H7 (cell line): ENCODE measurements around the gene FBN2. TPM values are rescaled to one million over a fixed set of nuclear protein-coding genes. Genes with fewer than 3 reads are reported as not detected.
"Not testable (repeated sequence)": the region's sequence is repeated elsewhere in the genome, so short reads cannot be mapped to it uniquely, and the experiment has no call there.

Experiments used
- DNase-seq: peaks from one replicate; pipeline ENCODE4 v3.0.0; 2012
- H3K27me3 ChIP-seq: 2 replicates; pipeline ENCODE4 v1.6.0; 2011; ENCODE audit warnings: mild to moderate bottlenecking, low read length; ENCODE audit not compliant: control insufficient read depth, insufficient read depth
- H3K36me3 ChIP-seq: replicated peaks from 2 replicates; pipeline ENCODE4 v1.5.1; 2011; ENCODE audit warnings: low read length; ENCODE audit not compliant: control insufficient read depth, insufficient read depth
- H3K4me3 ChIP-seq: 2 replicates; pipeline ENCODE4 v1.5.1; 2011; ENCODE audit warnings: low read depth, mild to moderate bottlenecking, control low read depth, low read length, moderate library complexity; ENCODE audit not compliant: insufficient read depth
- total RNA-seq: library from RNA; depleted of rRNA; stranded (reverse); fragments of >200 nt; shearing (Covaris generic); gene quantifications from 2 replicates; pipeline ENCODE4 v1.2.3, GENCODE V29; 2014

The FBN2 gene
- total RNA-seq, 1 experiment from 2014 or later: 22.6 TPM

DNA sequence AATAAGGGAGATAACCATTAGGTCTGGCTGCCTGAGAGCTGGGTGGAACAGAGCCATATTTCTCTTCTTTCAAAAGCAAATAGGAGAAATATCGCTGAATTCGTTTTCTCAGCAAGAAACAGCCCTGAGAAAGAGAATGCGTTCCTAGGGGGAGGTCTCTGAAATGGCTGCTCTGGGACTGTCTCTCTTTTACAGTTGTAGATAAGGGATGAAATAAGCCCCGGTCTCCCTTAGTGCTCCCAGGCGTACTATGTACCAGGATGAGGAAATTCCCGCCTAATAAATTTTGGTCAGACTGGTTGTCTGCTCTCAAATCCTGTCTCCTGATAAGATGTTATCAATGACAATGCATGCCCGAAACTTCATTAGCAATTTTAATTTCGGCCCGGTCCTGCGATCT is 90.8 kb downstream of the FBN2 start:
- DNase-seq, H3K36me3 ChIP-seq, H3K4me3 ChIP-seq: not testable (repeated sequence)

DNA sequence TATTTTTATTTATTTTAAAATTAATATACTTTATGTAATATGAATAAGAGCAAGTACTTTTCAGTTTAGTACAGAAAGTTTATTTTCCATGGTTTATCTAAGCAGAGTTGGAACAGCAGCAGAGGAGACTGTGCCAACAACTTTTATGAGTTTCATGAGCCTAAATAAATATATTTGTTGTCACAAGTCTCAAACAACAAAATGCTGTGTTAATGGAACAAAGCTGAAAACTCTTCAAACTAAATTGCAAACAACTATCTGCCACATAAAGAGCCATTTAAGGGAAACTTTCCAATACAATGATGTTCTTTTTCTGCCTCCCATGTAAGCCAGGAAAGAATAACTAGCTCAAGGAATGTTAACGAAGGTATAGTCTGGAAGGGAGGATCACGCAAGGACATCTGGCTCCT is 96.1 kb downstream of the FBN2 start:
- Histone ChIP-seq H3K4me3 (no peak overlapping the region), H3K27me3 (no peaks in the 10 kb centered on the region), H3K36me3 (no peaks in the 10 kb centered on the region)
- DNase-seq: no peak

More for the DNA sequence above, 90.8 kb downstream of the FBN2 start:
- not testable (repeated sequence) for H3K27me3 ChIP-seq

DNA sequence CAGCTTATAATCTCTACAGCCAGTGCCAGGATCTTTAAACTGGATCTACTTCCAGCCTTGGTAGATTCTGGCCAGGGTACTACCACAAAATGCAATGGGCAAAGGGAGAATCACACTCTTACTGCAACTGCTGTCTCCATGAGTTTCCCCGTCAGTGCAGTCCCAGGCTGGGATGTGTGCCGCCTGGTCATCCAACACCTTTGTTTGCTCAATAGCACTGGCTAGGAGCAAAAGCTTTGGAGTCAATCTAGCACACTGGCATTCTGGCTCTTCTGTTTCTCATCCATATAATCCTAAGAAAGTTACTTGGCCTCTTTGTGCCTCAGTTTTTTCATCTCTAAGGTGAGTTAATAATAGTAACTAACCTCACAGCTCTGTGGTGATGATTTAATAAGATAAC is 96.9 kb downstream of the FBN2 start:
- Histone ChIP-seq H3K36me3 (no peaks in the 10 kb centered on the region), H3K27me3 (no peaks in the 10 kb centered on the region), H3K4me3 (no peak overlapping the region)
- DNase-seq: no peak

DNA sequence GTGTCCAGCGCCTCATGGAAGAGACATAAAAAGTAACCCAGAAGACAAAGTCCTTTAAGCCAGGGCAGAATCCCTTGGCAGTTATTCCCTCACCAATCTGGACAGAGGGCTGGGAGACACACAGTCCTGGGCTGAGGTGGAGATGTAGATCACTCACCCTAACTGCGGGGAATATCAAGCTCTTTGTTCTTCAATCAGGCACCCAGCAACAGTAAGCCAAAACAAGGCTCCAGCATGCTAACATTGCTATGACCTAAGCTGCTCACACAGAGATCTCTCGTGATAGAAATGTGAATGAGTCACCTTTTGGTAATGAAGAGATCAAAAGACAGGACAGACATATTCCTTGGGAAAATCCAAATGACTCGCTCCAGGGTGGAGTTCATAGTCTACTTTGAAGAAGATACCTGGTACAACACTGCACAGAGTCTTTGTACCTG is 101.3 kb downstream of the FBN2 start:
- no peak for DNase-seq
- Histone ChIP-seq H3K27me3 (no peaks in the 10 kb centered on the region), H3K4me3 (no peak overlapping the region), H3K36me3 (no peaks in the 10 kb centered on the region)

DNA sequence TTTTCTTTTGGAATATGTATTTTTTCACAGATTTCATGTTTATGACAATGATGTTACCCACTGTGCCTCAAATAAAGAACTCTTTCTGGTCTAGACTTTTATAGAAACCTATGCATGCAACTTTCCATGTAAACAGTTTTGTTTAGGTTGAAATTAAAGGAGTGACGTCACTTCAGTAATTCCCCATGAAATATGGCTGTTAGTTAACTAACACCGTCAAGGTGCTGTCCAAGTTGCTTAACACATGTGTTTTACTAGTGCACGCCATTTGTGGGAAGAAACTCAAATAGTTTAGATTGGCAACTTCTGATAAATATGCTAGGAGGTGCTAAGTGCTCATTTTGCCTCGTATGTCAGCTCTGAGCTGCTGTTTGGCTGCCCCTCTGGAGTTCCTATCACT is 102.2 kb downstream of the FBN2 start:
- Histone ChIP-seq H3K36me3 (no peaks in the 10 kb centered on the region), H3K4me3 (no peak overlapping the region)
- DNase-seq: no peak

DNA sequence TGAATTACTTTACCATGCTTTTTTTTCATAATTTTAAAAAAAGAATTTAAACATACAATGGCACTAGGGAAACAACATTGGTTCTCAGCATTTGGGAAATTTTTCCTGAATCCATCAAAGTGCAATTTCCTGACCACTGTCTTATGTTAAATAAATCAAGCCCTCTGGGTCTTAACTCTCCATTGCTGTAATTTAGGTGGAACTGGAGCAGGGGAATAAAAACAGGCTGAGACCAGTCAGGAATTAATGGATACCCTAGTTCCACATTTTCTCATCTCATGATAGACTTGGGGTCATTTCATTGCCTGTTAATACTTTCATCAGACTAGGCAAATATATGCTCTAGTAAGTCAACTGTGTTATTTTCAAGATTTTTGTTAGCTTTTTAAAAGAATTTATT is 103.1 kb downstream of the FBN2 start:
- Histone ChIP-seq H3K4me3 (no peak overlapping the region), H3K27me3 (no peaks in the 10 kb centered on the region), H3K36me3 (no peaks in the 10 kb centered on the region)
- no peak for DNase-seq

More for the DNA sequence above, 102.2 kb downstream of the FBN2 start:
- no peaks in the 10 kb centered on the region for H3K27me3 ChIP-seq

DNA sequence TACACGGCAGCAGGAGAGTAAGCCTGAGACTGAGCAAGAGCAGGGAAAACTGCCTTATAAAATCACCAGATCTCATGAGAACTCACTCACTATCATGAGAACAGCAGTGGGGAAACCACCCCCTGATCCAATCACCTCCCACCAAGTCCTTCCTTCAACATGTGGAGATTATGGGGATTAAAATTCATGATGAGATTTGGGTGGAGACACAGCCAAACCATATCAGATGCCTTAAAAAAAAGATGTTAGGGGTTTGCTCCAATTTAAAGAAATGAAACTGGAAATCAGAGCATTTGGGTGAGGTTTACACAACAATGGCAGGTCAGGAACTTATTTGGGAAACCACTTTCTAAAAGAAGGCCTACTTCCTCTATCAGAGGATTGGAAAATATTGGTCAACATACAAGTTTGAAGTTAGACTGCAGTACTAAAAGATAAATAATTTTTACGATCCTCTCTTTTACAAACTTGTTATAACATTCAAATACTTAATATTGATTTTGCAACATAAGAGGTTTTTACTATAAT is 105.1 kb downstream of the FBN2 start:
- Histone ChIP-seq H3K36me3 (no peaks in the 10 kb centered on the region), H3K4me3 (no peak overlapping the region), H3K27me3 (no peaks in the 10 kb centered on the region)
- no peak for DNase-seq

DNA sequence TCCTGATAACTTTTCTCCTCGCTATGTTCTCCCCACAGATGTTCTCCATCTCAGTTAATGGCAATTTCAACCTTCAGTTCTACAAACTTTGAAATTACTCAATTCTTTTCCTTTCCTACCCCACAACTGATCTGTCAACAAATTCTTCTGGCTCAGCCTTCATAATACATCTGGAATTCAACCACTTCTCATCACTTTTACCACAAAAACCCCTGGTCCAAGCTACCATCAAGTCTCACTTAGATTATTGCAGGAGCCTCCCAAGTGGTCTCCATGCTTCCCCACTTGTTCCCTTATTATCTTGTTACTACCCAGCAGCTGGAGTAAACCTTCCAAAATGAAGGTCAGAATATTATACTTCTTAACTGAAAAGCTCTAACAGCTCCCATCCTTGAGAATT is 110.1 kb downstream of the FBN2 start:
- no peaks in the 10 kb centered on the region for H3K36me3 ChIP-seq
- no peaks in the 10 kb centered on the region for H3K27me3 ChIP-seq
- DNase-seq: no peak
- H3K4me3 ChIP-seq: no peak overlapping the region

DNA sequence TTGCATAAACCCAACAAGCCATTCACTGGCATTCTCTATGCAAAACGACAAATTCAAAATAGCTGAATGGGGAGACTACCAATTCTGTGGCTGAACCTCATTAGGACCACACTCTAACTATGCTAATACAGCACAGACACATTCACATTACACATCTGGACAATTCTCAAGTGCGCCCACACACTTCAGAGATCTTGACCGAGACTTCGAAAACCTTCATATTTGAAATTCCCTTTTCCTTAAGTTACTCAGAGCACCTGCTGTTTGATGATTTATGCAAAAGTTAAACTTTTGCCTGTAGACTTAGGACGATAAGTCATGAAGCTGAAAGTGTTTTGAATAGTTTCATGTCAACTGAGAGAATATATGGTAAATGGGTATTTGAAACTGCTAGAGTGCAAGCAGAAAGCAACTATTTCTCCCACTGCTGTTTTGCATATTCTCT is 111.9 kb downstream of the FBN2 start:
- no peak overlapping the region for H3K4me3 ChIP-seq
- H3K27me3 ChIP-seq: no peaks in the 10 kb centered on the region
- no peaks in the 10 kb centered on the region for H3K36me3 ChIP-seq
- DNase-seq: no peak

DNA sequence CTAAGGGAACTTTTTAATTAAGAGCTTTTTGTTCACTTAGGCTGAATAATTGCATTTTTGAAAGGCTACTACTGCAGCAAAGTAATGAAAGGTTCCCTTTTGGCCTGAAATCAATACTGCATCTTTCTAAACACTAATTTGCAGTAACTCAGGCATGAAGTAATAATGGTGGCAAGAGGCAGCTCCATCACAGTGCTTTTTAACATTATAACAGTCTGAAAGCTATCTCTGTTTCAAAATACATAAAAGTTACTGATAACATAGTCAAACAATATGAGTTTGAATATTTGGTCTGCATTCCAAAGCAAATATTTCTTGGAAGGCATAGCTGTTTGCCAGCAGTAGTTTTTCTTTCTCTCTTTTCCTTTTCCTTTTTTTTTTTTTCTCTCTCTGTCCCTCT is 113.4 kb downstream of the FBN2 start:
- H3K36me3 ChIP-seq: no peaks in the 10 kb centered on the region

DNA sequence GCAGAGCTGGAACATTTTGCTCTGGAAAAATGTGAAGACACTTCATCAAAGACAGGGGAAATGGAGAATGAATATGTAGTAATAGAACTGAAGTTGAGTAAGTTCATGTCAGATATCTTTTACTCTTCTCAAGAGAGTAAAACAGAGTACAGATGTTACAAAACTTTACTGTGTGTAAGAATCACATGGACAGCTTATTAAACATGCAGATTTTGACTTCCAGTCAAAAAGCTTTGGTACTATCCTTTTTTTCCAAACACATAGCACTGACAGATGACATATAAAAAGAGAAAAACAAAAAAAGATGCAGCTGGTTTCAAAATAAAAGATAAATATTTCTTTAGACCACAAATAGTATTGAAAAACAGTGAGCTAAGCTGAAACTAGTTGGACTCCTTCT is 115.4 kb downstream of the FBN2 start:
- H3K4me3 ChIP-seq: no peak overlapping the region
- no peaks in the 10 kb centered on the region for H3K36me3 ChIP-seq
- no peaks in the 10 kb centered on the region for H3K27me3 ChIP-seq
- DNase-seq: no peak

More for the DNA sequence above, 113.4 kb downstream of the FBN2 start:
- Histone ChIP-seq H3K4me3 (no peak overlapping the region), H3K27me3 (no peaks in the 10 kb centered on the region)
- no peak for DNase-seq

DNA sequence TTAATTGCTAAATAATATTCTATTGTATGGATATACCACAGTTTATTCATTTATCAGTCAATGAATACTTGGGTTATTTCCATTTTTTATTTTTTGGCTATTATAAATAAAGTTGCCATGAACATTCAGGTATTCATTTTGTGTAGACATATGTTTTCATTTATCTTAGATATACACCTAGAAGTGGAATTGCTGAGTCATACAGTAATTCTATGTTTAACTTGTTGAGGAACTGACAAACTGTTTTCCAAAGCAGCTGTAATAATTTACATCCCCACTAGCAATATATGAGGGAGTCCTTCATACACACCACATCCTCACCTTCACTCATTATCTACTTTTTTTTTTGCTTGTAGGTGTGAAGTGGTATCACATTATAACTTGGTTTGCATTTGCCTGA is 123.6 kb downstream of the FBN2 start:
- DNase-seq: no peak
- Histone ChIP-seq H3K4me3 (no peak overlapping the region), H3K36me3 (no peaks in the 10 kb centered on the region)

DNA sequence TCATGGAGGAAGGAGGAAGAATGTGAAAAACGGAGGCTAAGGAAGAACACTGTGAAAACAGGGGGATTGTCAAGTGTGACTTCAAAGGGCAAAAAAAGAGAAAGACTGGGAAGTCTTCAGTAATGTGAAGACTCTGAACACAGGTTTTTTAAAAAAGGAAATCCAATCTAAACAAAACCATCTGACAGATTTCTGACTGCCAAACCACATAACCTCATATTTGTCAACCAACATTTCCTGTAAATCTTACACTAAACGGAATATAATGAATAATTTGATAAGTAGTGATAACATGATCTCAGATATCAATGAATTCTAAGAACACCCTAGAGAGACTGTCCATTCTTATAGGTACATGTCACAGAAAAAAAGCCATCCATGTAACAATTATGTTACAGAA is 124.7 kb downstream of the FBN2 start:
- Histone ChIP-seq H3K4me3 (no peak overlapping the region), H3K27me3 (no peaks in the 10 kb centered on the region), H3K36me3 (no peaks in the 10 kb centered on the region)
- no peak for DNase-seq

More for the DNA sequence above, 123.6 kb downstream of the FBN2 start:
- H3K27me3 ChIP-seq: no peaks in the 10 kb centered on the region

DNA sequence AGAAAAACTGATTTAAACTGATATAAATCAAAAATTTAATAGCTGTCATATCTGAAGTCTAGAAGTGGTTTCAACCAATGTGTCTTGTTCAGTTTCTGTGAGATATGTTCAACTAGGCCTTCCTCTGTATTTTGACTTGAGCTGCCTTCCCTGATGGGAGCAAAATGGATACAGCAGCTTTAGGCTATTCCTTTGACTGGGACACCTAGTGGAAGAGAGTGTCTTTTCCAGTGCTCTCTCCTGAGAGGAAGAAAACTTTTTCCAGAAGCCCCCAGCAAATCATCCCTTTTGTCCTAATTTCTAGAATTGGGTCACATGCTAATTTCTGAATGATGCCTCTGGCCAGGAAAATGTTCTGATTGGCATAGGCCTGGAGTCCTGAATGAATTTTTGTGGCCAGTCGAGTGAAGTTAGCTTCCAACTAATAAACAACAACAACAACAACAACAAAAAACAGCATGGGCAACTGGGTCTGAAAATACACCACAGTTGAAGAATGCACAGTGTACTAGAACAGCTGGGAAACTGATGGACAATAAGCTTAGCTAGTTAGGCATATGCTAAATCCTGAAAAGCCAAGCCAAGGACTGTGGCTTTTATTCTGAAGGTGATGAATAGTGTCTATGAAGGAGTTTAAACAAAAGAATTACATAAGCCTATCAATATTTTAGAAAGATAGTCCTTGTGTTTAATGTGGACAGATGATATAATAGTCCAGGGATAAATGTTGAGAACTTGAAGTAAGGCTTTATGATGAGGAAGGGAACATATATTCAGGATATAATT is 125.7 kb downstream of the FBN2 start:
- Histone ChIP-seq H3K36me3 (no peaks in the 10 kb centered on the region), H3K27me3 (no peaks in the 10 kb centered on the region), H3K4me3 (no peak overlapping the region)
- DNase-seq: no peak

DNA sequence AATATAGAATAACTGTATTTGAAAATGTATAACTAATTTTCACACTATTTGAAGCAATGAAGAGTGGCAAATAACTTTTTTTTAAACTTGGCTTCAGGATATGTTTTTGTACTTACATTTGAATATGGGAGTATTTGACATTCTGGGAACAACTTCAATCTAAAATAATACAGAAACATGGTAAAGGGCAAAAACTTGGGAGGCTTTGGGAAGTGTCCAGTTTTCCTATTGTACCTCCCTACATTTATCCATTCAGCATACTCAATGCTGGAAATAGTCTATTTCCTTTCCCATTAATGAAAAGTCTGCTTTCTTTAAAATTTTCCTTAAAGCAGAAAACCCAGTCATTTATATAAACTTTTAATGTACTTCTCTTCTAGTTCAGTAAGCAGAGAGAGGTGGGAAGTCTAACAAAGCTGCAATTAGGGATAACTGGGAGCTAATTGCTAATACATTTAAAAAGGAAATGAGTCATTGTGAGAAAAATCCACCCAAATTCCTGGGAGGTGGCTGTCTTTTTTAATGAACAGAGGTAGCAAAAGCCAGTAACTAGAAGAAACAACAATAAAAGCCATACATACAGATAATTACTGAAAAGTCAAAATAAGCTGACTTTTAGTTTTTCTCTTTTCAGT is 128.8 kb downstream of the FBN2 start:
- Histone ChIP-seq H3K36me3 (no peaks in the 10 kb centered on the region), H3K27me3 (no peaks in the 10 kb centered on the region), H3K4me3 (no peak overlapping the region)
- DNase-seq: no peak
